GM20431 (cell line): ENCODE measurements around the gene SLC35E2B.

Source experiments
- in situ Hi-C: fragments of 300-500 bp; cut with MseI, MboI; formaldehyde crosslinking; loops from one replicate; pipeline ENCODE4 v1.15.0; 2020; ENCODE audit warnings: low sequenced_read_pairs; ENCODE audit not compliant: unreplicated experiment

SLC35E2B gene

DNA sequence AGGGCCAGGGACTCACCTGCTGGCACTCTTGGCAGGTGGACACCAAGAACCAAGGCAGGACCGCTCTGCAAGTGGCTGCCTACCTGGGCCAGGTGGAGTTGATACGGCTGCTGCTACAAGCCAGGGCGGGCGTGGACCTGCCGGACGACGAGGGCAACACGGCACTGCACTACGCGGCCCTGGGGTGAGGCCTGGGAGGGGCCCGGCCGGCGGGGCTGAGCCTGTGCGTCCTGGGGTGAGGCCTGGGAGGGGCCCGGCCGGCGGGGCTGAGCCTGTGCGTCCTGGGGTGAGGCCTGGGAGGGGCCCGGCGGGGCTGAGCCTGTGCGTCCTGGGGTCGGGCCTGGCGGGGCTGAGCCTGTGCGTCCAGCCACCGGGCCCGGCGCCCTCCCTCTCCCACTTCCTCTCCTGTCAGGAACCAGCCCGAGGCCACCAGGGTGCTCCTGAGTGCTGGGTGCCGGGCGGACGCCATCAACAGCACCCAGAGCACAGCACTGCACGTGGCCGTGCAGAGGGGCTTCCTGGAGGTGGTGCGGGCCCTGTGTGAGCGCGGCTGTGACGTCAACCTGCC lies 65.2 kb downstream of the SLC35E2B start:
- in situ Hi-C loops: no loop called here

DNA sequence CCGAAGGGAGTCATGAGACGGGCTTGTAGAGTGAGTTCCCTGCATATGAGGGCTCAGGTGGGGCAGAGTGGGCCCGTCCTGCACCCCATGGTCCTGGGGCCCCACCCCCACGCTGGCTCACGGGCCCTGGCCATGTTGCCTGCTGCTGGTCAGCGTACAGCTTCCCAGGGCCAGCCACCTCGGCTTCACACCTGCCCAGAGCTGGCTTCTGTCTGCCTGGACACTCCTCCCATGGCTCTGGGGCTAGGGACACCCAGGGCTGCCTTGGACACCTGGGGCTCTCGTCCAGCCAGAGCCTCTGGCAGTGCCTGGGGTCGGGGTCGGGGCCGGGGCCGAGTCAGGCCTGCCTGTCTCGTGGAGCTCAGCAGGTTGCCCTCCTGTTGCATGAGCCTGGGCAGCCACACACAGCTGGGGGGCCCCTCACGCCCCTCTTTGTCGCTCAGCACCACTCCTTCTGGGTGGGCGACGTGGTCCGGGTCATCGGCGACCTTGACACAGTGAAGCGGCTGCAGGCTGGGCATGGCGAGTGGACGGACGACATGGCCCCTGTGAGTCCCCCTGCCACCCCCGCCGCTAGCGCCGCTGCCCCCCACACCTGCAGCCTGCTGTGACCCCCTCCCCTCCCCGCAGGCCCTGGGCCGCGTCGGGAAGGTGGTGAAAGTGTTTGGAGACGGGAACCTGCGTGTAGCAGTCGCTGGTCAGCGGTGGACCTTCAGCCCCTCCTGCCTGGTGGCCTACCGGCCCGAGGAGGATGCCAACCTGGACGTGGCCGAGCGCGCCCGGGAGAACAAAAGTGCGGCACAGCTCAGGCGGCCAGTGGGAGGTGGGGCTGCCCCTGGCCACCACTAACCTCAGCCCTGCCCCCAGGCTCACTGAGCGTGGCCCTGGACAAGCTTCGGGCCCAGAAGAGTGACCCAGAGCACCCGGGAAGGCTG lies 66.1 kb downstream of the SLC35E2B start:
- in situ Hi-C loops: no loop called here

DNA sequence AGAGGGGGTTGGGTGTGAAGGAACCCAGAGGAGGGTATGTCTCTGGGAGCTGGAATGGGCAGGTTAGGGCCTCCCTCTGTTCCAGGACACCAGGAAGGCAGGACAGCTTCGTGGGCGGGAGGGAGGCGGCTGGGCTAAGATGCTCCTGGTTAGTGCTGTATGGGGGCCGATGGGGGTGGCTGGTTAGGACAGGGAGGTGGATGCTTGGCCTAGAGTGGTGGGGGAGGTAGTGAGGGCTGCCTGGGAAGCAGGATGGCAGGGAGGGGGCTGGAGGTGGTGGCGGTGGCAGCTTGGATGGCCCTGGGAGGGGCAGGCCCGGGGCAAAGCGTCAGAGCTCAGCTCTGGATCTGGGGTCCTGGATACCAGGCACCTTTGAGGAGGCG lies 66.8 kb downstream of the SLC35E2B start:
- in situ Hi-C loops: no loop called here

DNA sequence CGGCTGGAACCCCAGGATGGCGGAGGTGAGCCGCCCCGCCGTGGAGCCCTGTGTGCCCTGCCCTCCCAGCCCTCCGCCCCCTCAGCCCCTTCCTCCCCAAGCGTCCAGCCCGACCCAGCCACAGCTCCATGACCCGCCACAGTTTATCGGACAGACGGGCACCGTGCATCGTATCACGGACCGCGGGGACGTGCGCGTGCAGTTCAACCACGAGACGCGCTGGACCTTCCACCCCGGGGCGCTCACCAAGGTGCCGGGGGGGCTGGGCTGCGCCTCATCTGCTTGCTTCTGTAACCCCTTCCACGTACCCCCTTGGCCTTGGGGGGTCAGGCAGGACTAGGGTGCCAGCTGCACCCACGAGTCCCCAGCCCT lies 67.2 kb downstream of the SLC35E2B start:
- in situ Hi-C loops: no loop called here

DNA sequence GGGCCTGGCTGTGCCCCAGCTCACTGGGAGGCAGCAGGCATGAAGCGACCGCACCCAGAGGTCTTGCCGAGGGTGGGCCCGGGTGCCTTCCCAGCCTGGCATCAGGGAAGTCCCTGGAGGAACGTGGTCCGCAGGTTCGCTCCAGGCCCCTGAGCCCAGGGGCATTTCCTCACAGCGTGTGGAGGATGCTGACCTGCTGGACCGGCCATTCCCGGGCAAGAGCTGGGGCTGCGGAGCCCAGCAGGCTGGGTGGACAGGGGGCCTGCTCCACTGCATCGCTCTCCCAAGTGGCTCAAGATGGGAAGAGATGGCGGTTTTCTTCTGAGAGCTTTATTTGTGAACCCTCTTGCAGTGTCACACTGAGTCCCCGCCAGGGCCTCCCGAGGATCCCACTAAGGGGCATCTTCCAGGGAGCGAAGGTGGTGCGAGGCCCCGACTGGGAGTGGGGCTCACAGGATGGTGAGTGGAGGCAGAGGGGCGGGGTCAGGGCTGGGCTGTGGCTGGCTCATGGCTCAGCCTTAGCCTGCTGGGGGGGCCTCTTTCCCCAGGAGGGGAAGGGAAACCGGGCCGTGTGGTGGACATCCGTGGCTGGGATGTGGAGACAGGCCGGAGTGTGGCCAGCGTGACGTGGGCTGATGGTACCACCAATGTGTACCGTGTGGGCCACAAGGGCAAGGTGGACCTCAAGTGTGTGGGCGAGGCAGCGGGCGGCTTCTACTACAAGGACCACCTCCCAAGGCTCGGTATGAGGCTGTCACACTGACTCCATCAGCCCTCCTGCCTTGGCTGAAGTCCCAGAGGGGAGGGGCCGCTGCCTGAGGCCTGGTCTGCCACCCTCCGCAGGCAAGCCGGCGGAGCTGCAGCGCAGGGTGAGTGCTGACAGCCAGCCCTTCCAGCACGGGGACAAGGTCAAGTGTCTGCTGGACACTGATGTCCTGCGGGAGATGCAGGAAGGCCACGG lies 67.9 kb downstream of the SLC35E2B start:
- in situ Hi-C loops: no loop called here

DNA sequence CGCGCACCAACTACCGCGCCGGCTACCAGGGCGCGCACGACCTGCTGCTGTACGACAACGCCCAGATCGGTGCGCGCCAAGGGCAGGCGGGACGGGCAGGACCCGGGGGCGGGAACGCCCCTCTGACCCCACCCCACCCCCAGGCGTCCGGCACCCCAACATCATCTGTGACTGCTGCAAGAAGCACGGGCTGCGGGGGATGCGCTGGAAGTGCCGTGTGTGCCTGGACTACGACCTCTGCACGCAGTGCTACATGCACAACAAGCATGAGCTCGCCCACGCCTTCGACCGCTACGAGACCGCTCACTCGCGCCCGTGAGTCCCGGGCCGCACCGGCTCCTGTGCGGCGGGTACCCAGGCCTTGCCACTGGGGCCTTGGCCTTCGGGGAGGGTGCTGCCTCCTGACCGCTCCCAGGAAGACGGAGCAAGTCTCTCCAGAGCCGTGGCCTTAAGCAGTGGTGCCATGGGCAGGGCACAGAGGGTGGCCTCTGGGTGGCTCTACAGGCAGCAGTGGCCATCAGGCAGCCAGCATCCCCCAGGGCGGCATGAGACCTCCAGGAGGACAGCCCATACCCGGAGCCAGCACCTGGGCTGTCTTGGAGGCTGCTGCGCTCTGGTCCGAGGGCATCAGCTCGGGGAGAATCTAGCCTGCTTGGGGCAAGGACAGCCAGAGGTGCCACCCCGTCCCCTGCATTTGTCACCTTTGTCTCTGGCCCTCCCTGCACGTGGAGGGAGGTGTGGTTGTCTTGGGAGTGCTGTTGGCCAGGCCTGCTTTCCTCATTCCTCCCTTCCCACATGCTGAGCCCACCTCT lies 68.8 kb downstream of the SLC35E2B start:
- in situ Hi-C loops: no loop called here

DNA sequence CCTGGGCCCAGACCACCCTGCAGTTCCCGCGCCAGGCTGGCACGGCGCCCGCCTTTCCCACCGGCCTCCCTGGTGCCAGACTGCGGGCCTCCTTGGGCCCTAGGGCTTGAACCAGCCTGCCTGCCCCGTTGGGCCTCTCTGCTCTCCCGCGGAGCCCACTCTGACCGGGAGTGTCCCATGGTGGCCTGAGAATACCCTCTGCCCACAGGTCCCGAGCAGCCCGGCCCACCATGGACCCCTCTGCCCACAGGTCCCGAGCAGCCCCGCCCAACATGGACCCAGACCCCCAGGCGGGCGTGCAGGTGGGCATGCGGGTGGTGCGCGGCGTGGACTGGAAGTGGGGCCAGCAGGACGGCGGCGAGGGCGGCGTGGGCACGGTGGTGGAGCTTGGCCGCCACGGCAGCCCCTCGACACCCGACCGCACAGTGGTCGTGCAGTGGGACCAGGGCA lies 69.4 kb downstream of the SLC35E2B start:
- in situ Hi-C loops: no loop called here

DNA sequence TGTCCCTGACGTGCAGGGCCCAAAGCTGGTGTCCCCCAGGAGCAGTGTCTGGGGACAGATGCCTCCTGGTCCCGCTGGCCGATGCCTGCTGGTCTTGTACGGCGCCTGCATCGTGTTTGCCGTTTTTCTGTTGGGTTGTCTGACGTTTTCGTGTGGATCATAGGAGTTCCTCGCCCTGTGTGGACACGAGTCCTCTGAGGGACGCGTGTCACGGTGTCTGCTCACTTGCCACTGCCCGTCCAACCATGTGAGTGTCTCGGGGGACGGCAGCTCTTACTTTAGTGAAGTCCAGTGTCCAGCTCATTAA lies 69.9 kb downstream of the SLC35E2B start:
- in situ Hi-C loops: no loop called here

DNA sequence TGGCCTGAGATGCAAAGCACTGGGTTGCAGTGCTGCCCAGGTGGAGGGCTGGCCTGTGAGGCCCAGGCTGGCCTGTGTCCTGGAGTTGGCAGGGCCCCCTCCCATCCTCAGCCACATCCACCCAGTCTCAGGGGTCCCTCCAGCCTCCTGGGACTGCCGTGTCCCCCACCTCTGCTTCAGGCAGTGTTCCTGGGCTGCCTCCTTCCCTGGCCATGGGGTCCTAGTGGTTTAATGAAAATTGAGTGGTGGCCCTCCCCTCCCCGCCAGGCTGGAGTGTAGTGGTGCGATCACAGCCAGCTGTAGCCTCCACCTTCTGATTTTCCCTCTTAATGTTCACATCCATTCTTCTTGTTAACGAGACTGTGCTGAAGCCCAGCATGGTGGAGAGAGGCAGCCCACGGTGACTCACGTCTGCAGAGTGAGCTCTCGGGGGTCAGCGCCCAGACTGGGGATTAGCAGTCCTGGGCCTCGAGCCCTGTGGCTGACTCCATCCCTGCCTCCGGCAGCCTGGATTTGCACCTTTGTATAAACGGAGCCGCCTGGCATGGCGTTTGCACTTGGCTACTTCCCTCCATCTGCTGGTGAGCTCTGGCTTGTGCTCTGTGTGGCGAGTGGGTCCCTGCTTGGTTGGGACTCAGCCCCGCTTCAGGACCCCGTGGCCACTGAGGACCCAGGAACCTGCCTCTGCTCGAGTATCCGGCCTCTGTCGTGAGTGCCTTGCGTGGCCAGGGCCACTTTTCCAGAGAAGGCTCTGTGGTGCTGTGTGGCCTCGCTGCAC lies 70.4 kb downstream of the SLC35E2B start:
- in situ Hi-C loops: no loop called here

DNA sequence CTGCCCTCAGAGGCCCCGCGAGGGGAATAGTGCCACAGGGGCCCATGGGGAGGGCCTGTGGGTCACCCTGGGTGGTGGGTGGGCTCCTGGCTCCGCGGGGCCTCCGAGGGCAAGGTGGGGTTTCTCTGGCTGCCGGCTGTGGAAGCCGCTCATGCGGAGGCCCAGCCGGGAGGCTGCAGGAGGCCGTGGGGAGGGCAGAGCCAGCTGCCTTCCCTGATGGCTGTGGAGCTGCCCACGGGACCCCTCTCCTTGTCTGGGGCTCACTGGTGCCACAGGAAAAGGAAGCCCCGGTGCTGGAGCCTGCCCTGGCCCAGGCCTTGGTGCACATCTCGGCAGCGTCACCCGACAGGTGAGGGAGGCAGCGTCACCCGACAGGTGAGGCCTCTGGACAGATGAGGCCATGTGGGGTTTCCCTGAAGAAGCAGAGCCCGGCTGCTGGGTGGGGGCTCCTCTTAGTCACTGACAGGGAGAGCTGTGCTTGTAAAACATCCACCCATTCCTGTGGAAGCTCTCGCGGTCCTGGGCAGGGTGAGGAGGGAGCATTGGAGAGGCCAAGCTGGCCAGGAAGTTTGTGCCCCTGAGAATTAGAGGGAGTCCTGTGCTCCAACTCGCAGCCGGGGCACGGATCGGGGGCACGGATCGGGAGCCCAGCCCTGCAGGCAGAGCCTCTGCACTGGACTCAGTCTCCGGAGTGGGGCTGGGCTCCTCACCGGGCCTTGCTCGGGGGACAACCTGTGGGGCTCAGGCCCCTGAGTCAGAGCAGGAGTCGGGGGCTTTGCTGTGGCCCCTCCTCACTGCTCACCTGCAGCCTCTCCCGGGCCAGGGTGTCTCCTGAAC lies 71.2 kb downstream of the SLC35E2B start:
- in situ Hi-C loops: no loop called here

DNA sequence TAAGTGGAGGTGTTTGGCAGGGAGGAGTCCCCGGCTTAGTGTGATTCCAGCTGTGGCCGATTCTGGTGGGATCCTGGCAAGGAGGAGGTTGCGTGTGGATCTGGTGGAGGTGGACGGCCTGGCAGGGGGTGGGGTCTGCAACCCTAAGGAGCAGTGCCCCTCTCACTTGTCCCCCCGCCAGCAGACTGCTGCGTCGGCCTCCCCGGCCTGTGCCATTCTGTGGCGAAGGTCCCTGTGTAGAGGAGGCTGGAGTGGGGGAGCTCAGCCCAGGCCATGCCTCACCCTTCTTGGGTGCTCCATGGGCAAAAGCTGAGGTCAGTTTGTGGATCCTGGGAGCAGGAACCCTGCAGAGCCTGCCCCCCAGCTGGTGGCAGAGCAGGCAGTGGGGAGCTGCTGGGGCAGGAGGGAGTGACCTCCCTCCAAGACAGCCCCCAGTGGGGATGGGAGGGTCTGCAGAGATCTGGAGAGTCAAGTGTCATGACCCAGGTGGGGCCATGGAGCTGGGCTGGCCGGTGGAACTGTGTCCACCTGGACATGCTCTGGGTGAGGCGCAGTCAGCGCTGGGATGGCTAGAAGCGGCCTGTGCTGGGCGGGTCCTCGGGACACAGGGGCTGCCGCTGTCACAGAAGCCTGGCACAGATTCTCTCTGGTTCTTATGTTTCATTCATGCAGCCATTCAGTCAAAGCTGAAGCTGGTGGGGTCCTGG lies 72.0 kb downstream of the SLC35E2B start:
- in situ Hi-C loops: no loop called here

DNA sequence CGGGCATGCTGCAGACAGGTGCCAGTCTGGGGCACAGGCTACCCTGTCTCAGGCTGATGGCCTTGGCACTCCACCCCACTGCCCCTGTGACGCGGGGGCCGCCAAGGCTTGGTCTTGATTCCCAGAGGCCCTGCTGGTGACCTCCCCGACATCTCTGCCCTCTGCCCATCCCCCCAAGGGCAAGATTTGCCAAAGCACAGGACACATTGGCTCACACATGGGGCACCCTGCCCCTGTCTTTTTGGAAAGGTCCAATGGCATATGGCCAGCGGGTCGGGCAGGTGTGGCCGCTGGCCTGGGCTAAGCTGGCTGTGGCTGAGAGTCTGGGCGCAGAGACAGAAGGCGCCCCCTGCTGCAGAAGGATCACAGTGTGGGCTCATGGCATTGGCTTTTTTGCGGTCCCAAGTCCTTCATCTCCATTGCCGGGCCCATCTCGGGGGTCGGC lies 72.7 kb downstream of the SLC35E2B start:
- in situ Hi-C loops: no loop called here

DNA sequence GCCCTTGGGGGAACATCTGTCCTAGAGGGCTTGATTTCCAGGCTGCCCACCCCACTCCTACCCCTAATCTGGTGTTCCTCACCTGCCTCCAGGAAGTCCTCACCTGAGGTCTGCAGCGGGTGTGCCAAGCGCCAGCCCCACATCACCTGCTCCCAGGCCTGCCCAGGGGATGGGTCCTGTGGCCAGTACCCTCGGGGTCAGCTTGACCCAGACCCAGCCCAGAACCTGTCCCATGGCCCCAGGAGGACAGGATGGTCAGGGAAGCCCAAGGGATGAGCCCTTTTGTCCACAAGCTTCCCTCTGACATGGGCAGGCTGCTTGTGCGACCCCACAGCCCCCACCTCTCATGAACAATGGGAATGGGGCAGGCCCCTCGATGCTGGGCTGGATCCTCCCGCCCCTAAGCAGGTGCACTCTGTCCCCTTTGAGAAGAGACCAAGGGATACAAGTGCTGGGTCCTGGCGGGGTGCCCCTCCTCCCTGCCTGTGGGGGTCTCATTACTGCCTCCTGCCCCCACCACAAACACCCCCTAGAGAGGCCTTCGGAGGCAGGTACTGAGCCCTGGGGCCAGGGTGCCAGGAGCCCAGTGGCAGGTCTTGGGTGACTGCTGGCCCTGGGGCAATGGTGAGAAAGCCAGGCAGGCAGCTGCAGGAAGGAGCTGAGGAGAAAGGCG lies 74.1 kb downstream of the SLC35E2B start:
- in situ Hi-C loops: no loop called here

DNA sequence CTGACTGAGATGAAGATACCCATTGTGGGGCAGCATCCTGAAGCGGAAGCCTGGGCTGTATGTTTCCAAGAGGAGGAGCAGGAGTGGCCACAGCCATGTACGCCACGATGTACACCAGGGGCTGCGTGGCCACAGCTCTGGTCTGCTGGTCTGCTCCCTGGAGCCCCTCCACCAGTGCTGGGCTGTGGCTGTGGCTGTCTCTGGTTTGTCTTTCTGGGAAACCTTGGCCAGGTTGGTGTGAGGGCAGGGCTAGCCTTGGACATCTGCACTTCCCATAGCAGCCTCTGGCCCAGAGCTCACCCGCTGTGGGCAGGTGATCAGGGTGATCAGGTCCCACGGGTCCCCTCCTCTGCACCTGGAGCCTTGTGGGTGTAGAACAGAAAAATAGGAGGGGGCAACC lies 74.7 kb downstream of the SLC35E2B start:
- in situ Hi-C loops: no loop called here

DNA sequence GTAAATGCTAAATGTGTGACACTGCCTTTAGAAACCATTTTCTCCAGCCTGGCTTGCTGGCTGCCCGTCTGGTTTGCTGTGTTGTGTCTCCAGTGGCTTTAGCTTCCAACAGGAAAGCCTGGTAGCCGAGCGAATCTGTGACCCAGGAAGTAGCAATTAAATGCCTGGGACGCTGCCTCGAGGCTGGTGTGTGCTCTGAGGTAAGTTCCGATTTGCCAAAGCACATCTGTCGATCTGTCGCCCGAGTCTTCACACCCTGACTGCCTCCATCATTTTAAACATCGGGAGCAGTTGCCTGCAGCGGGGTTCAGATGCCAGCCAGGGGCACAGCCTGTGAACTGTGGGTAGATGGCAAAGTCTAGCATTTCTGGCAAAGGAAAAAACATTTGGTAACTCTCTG lies 75.1 kb downstream of the SLC35E2B start:
- in situ Hi-C loops: no loop called here

DNA sequence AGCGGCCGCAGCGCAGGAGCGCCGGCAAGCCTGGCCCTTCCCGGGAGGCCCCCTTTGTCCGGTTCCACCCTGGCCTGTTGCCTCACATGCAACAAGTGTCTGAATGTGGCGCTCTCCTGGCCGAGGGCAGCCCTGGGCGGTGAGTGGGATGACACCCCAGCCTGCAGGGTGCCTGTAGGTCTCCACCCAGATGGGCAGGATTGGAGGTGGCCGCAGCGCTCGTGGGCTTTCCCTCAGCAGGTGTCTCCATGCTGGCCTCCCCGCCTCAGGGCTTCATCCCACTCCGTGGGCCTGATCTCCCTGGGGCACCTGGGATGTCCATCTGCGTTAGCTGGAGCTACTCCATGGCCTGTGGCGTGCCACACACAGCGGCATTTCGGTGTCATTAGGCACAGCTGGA lies 75.8 kb downstream of the SLC35E2B start:
- in situ Hi-C loops: no loop called here
